ENCODE measurements around the gene ZNF649. TPM values are rescaled to one million over a fixed set of nuclear protein-coding genes. Genes with fewer than 3 reads are reported as not detected.

ZNF649 gene
- total and polyA plus RNA-seq, 12 donors: 2.3 to 10.9 (median 8.1) TPM

DNA sequence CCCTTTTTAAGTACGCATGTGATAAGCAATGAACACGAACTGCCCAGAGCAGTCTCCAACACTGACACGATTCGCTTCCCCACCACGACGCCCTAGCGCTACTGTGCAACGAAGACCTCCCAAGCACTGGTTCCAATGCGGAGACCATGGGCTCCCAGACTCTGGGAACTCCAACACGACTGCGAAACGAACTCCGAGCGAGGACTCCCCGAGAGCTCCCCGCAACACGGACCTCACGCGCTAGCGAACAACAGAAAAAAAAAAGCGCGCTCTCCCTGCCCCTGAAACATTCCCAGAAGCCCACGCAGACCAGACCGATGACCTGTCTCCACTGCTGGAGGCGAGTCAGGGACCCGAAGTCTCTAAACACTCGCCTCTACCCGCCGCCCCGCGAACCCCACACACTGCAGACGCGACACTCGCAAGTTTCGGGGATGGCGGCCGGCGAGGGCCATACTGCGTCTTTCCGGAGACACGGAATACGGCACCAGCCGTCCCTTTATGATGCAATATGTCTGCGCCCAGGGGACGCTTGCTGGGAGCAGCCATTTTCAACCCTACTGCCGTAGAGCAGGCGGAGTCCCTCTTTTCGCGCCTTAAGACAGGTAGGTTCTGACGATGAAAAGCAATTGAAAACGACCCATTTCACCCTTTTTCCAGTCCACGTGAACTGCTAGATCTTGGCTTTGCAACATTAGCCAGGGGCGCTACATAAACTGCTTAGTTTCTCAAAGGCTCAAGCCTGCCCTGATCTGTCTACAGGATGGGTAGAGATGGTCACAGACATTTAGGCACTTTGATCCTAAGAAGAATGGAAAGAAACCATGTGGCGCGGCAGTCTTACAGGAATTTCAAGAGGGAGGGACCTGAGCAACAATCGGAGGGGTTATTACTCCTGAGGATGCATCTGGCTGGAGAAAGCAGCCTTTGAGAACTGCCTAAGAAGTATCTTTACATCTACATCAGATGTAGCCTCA lies 17.0 kb downstream of the ZNF649 start, which contains the start of gene ZNF577:
ZNF577 (minus strand) TSS at position 430 of the 977 bp plus-strand sequence. CDS start 7,569 bp downstream, outside the sequence.
- H3K27me3 ChIP-seq: no peaks in the 10 kb centered on the region
- H3K27ac ChIP-seq: peak within 1 kb of the TSS in 9 of 10 donors; percentile 73 to 85 (median 79)
- 2 to 4% methylated on average over 56 of the region's 56 CpGs for WGBS, 2 donors
- H3K36me3 ChIP-seq: peaks cover 0 to 50% (median 42%) of the 10 kb centered on the region in 9 donors
- ATAC-seq (peak; percentile 97 to 100 (median 100)), DNase-seq (peak; percentile 91 to 96)
- H3K9me3 ChIP-seq: peaks cover 0 to 100% (median 45%) of the 10 kb centered on the region in 11 donors
- intact Hi-C loops (cut with DNase I): loop anchor here in 2 of 10 donors (5.0 to 10.0 kb wide), 2 partner anchors 94 to 97 kb away; partner anchors contain the start of gene ZNF350 (in 1 of the 2)
- peak within 1 kb of the TSS; percentile 55 to 95 (median 77) for H3K4me3 ChIP-seq
- peaks cover 0 to 15% (median 10%) of the 10 kb centered on the region in 9 donors for H3K4me1 ChIP-seq
- TF ChIP-seq, protein P1, sequence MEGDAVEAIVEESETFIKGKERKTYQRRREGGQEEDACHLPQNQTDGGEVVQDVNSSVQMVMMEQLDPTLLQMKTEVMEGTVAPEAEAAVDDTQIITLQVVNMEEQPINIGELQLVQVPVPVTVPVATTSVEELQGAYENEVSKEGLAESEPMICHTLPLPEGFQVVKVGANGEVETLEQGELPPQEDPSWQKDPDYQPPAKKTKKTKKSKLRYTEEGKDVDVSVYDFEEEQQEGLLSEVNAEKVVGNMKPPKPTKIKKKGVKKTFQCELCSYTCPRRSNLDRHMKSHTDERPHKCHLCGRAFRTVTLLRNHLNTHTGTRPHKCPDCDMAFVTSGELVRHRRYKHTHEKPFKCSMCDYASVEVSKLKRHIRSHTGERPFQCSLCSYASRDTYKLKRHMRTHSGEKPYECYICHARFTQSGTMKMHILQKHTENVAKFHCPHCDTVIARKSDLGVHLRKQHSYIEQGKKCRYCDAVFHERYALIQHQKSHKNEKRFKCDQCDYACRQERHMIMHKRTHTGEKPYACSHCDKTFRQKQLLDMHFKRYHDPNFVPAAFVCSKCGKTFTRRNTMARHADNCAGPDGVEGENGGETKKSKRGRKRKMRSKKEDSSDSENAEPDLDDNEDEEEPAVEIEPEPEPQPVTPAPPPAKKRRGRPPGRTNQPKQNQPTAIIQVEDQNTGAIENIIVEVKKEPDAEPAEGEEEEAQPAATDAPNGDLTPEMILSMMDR (IDR thresholded peaks at IDR 0.05): no peak

DNA sequence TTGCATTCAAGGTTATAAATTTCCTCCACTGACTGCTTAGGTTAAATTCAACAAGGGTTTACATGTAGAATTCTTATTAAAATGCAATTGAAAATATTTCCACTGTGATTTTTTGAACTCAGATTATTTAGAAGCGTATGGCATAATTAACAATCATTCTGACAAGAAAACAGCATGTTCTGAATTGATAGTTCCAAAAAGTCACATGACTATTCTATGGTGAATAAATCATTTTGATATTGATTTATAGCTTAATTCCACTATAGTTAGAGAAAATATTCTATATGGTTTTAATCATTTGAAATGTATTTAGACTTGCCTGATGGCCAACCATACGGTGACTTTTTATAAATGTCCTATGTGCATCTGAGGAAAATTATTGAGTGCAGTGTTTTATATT lies 20.1 kb downstream of the ZNF649 start:
- DNase-seq: no peak
- Histone ChIP-seq H3K36me3 (peaks cover 0 to 32% (median 19%) of the 10 kb centered on the region in 9 donors), H3K4me1 (peaks cover 0 to 15% (median 10%) of the 10 kb centered on the region in 9 donors), H3K27me3 (no peaks in the 10 kb centered on the region), H3K9me3 (peaks cover 0 to 100% (median 14%) of the 10 kb centered on the region in 11 donors), H3K27ac (no peak overlapping the region), H3K4me3 (no peak overlapping the region)
- TF ChIP-seq, protein P1 (IDR thresholded peaks at IDR 0.05): no peak
- 96 to 99% methylated on average over 2 of the region's 2 CpGs for WGBS, 2 donors
- intact Hi-C loops (cut with DNase I): loop anchor here in 2 of 10 donors (5.0 to 10.0 kb wide), 2 partner anchors 98 to 100 kb away; partner anchors contain the start of gene ZNF350 (in 1 of the 2)
- no peak for ATAC-seq

DNA sequence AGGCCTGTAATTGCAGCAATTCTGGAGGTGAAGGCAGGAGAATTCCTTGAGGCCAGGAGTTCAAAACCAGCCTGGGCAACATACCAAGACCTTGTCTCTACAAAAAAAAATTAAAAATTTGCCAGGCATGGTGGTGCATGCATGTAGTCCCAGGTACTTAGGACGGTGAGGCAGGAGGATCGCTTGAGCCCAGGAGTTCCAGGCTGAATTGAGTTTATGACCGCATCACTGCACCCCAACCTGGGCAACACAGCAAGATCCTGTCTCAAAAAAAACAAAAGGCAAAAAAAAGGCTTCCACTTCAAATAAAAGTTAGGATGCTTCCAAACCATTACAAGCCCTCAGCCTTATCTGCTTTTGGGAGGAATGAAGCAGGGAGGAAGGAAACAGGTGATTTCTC lies 22.3 kb downstream of the ZNF649 start:
- TF ChIP-seq, protein P1 (IDR thresholded peaks at IDR 0.05): no peak
- Histone ChIP-seq H3K9me3 (peaks cover 0 to 100% (median 4%) of the 10 kb centered on the region in 11 donors), H3K27ac (no peak overlapping the region), H3K36me3 (peaks cover 0 to 45% (median 34%) of the 10 kb centered on the region in 9 donors), H3K4me1 (peaks cover 0 to 10% (median 9%) of the 10 kb centered on the region in 9 donors), H3K27me3 (no peaks in the 10 kb centered on the region), H3K4me3 (no peak overlapping the region)
- ATAC-seq (no peak), DNase-seq (no peak)
- 99% methylated on average over 3 of the region's 3 CpGs for WGBS, 2 donors
- intact Hi-C loops (cut with DNase I): loop anchor here in 1 of 10 donors (10.0 kb wide), 1 partner anchor 102 kb away; the partner anchor contains the start of gene ZNF350

DNA sequence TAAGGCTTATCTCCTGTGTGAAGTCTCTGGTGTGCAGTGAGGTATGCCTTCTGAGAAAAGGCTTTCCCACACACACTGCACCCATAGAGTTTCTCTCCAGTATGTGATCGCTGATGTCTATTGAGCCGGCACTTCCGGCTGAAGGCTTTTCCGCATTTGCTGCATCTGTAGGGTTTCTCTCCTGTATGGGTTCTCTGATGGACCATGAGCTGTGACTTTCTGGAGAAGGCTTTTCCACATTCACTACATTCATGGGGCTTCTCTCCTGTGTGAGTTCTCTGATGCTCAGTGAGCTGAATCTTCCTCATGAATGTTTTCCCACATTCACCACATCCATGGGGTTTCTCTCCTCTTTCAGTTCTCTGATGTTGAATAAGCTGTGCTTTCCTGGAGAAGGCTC lies 31.7 kb downstream of the ZNF649 start:
- TF ChIP-seq, protein P1 (IDR thresholded peaks at IDR 0.05): no peak

More for the DNA sequence above, 31.7 kb downstream of the ZNF649 start:
- Histone ChIP-seq H3K4me3 (no peak overlapping the region), H3K4me1 (no peaks in the 10 kb centered on the region), H3K9me3 (peaks cover 4 to 100% (median 53%) of the 10 kb centered on the region in 11 donors), H3K27me3 (no peaks in the 10 kb centered on the region), H3K27ac (no peak overlapping the region), H3K36me3 (peaks cover 7 to 72% (median 58%) of the 10 kb centered on the region in 9 donors)
- 99% methylated on average over 4 of the region's 4 CpGs for WGBS, 2 donors
- intact Hi-C loops (cut with DNase I): no loop called here
- ATAC-seq (no peak), DNase-seq (no peak)
